Measurements from ENCODE around the gene CDKL5. TPM values are rescaled to one million over a fixed set of nuclear protein-coding genes. Genes with fewer than 3 reads are reported as not detected.

The CDKL5 gene
- total and polyA plus RNA-seq, 2 experiments from 2014 or later = 7.5 to 13.7 TPM

DNA sequence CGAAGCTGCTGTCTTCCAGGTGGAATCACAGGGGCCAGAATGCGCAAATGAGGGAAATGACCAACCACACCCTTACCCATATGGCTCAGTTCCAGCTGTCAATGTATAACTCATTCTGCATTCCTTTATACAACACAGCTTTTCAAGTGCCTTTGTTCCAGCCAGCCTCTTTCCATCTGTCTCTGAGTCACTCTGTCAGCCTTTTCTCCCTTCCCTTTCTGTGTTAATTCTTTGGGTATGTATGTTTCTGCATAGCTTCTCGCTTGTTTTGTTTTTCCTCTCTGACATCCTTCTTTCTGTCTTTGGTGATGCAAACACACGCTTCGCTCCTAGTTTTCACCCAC is 192.0 kb downstream of the CDKL5 start:
- Histone ChIP-seq H3K27ac (ENCODE audit: low read depth) (no peak overlapping the region), H4K20me1 (replicated peaks; ENCODE audit: insufficient read depth) (no peaks in the 10 kb centered on the region; the same call in 1 of the 2 replicates), H3K4me3 (no peak overlapping the region), H2AFZ (no peak overlapping the region), H3K79me2 (replicated peaks; ENCODE audit: insufficient read depth) (no peaks in the 10 kb centered on the region), H3K36me3 (ENCODE audit: insufficient read depth) (no peaks in the 10 kb centered on the region), H3K27me3 (ENCODE audit: insufficient read depth) (no peaks in the 10 kb centered on the region), H3K4me2 (no peak overlapping the region), H3K9me2 (ENCODE audit: insufficient read depth) (no peaks in the 10 kb centered on the region), H3K4me1 (ENCODE audit: insufficient read depth) (no peaks in the 10 kb centered on the region), H3F3A (replicated peaks; ENCODE audit: low read depth) (no peaks in the 10 kb centered on the region)
- Mint-ChIP-seq H3K36me3 (ENCODE audit: low read depth) (no peaks in the 10 kb centered on the region), H3K9me3 (no peaks in the 10 kb centered on the region), H3K4me1 (peaks cover 10% of the 10 kb centered on the region; the same call in 2 of the 3 replicates), H3K27me3 (ENCODE audit: insufficient read depth, low read depth, poor library complexity) (no peaks in the 10 kb centered on the region), H3K27ac (no peak overlapping the region), H3K4me3 (no peak overlapping the region)
- TF ChIP-seq EZH2phosphoT487 (IDR thresholded peaks at IDR 0.05; ENCODE audit: unreplicated experiment) (no peak), ZNF114 (CRISPR knock-in tag; IDR thresholded peaks at IDR 0.05) (no peak), NANOG (IDR thresholded peaks at IDR 0.05; ENCODE audit: borderline replicate concordance) (no peak), CREB1 (CRISPR knock-in tag; IDR thresholded peaks at IDR 0.05; ENCODE audit: low read depth) (no peak), ZNF331 (CRISPR knock-in tag; IDR thresholded peaks at IDR 0.05; ENCODE audit: low read depth) (no peak), JUNB (IDR thresholded peaks at IDR 0.05; ENCODE audit: unreplicated experiment) (no peak)
- TF ChIP-seq, protein P1, sequence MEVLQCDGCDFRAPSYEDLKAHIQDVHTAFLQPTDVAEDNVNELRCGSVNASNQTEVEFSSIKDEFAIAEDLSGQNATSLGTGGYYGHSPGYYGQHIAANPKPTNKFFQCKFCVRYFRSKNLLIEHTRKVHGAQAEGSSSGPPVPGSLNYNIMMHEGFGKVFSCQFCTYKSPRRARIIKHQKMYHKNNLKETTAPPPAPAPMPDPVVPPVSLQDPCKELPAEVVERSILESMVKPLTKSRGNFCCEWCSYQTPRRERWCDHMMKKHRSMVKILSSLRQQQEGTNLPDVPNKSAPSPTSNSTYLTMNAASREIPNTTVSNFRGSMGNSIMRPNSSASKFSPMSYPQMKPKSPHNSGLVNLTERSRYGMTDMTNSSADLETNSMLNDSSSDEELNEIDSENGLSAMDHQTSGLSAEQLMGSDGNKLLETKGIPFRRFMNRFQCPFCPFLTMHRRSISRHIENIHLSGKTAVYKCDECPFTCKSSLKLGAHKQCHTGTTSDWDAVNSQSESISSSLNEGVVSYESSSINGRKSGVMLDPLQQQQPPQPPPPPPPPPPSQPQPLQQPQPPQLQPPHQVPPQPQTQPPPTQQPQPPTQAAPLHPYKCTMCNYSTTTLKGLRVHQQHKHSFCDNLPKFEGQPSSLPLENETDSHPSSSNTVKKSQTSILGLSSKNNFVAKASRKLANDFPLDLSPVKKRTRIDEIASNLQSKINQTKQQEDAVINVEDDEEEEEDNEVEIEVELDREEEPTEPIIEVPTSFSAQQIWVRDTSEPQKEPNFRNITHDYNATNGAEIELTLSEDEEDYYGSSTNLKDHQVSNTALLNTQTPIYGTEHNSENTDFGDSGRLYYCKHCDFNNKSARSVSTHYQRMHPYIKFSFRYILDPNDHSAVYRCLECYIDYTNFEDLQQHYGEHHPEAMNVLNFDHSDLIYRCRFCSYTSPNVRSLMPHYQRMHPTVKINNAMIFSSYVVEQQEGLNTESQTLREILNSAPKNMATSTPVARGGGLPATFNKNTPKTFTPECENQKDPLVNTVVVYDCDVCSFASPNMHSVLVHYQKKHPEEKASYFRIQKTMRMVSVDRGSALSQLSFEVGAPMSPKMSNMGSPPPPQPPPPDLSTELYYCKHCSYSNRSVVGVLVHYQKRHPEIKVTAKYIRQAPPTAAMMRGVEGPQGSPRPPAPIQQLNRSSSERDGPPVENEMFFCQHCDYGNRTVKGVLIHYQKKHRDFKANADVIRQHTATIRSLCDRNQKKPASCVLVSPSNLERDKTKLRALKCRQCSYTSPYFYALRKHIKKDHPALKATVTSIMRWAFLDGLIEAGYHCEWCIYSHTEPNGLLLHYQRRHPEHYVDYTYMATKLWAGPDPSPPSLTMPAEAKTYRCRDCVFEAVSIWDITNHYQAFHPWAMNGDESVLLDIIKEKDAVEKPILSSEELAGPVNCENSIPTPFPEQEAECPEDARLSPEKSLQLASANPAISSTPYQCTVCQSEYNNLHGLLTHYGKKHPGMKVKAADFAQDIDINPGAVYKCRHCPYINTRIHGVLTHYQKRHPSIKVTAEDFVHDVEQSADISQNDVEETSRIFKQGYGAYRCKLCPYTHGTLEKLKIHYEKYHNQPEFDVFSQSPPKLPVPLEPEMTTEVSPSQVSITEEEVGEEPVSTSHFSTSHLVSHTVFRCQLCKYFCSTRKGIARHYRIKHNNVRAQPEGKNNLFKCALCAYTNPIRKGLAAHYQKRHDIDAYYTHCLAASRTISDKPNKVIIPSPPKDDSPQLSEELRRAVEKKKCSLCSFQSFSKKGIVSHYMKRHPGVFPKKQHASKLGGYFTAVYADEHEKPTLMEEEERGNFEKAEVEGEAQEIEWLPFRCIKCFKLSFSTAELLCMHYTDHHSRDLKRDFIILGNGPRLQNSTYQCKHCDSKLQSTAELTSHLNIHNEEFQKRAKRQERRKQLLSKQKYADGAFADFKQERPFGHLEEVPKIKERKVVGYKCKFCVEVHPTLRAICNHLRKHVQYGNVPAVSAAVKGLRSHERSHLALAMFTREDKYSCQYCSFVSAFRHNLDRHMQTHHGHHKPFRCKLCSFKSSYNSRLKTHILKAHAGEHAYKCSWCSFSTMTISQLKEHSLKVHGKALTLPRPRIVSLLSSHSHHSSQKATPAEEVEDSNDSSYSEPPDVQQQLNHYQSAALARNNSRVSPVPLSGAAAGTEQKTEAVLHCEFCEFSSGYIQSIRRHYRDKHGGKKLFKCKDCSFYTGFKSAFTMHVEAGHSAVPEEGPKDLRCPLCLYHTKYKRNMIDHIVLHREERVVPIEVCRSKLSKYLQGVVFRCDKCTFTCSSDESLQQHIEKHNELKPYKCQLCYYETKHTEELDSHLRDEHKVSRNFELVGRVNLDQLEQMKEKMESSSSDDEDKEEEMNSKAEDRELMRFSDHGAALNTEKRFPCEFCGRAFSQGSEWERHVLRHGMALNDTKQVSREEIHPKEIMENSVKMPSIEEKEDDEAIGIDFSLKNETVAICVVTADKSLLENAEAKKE (CRISPR knock-in tag; IDR thresholded peaks at IDR 0.05) = no peak
- ATAC-seq (no peak), DNase-seq (ENCODE audit: low spot score) (no peak)

DNA sequence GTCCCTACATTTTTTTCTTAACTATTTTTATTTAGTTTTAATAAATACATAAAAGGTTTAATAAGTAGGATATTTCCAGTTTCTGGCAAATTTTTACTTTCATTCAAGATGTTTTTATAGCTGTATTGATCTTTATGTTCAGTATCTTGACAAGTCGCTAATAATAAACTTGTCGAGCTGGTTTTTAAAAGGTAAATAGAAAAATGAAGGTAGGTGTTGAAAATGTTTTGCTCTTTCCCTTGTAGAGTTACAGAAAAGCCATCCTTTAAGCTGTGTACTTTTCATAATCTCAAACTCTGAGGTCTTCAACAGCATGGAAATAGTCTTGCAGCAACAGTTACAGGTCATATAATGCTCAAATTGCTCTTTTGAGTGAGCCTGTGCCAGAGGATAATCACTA is 193.9 kb downstream of the CDKL5 start:
- Histone ChIP-seq H3K27ac (ENCODE audit: low read depth) (no peak overlapping the region), H2AFZ (no peak overlapping the region), H3F3A (replicated peaks; ENCODE audit: low read depth) (no peaks in the 10 kb centered on the region), H4K20me1 (replicated peaks; ENCODE audit: insufficient read depth) (no peaks in the 10 kb centered on the region; the same call in 1 of the 2 replicates), H3K4me2 (no peak overlapping the region), H3K79me2 (replicated peaks; ENCODE audit: insufficient read depth) (no peaks in the 10 kb centered on the region), H3K9me2 (ENCODE audit: insufficient read depth) (no peaks in the 10 kb centered on the region), H3K4me3 (no peak overlapping the region), H3K36me3 (ENCODE audit: insufficient read depth) (no peaks in the 10 kb centered on the region), H3K4me1 (ENCODE audit: insufficient read depth) (no peaks in the 10 kb centered on the region), H3K27me3 (ENCODE audit: insufficient read depth) (no peaks in the 10 kb centered on the region)
- no peak for DNase-seq (ENCODE audit: low spot score)
- no peak overlapping the region for H3K27ac Mint-ChIP-seq
- ATAC-seq = no peak
- no peaks in the 10 kb centered on the region for H3K9me3 Mint-ChIP-seq
- H3K27me3 Mint-ChIP-seq (ENCODE audit: insufficient read depth, low read depth, poor library complexity) = no peaks in the 10 kb centered on the region
- peaks cover 10% of the 10 kb centered on the region; the same call in 2 of the 3 replicates for H3K4me1 Mint-ChIP-seq
- no peaks in the 10 kb centered on the region for H3K36me3 Mint-ChIP-seq (ENCODE audit: low read depth)
- no peak overlapping the region for H3K4me3 Mint-ChIP-seq
- TF ChIP-seq, protein P2, sequence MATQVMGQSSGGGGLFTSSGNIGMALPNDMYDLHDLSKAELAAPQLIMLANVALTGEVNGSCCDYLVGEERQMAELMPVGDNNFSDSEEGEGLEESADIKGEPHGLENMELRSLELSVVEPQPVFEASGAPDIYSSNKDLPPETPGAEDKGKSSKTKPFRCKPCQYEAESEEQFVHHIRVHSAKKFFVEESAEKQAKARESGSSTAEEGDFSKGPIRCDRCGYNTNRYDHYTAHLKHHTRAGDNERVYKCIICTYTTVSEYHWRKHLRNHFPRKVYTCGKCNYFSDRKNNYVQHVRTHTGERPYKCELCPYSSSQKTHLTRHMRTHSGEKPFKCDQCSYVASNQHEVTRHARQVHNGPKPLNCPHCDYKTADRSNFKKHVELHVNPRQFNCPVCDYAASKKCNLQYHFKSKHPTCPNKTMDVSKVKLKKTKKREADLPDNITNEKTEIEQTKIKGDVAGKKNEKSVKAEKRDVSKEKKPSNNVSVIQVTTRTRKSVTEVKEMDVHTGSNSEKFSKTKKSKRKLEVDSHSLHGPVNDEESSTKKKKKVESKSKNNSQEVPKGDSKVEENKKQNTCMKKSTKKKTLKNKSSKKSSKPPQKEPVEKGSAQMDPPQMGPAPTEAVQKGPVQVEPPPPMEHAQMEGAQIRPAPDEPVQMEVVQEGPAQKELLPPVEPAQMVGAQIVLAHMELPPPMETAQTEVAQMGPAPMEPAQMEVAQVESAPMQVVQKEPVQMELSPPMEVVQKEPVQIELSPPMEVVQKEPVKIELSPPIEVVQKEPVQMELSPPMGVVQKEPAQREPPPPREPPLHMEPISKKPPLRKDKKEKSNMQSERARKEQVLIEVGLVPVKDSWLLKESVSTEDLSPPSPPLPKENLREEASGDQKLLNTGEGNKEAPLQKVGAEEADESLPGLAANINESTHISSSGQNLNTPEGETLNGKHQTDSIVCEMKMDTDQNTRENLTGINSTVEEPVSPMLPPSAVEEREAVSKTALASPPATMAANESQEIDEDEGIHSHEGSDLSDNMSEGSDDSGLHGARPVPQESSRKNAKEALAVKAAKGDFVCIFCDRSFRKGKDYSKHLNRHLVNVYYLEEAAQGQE (IDR thresholded peaks at IDR 0.05; ENCODE audit: unreplicated experiment) = no peak
- TF ChIP-seq, protein P3, sequence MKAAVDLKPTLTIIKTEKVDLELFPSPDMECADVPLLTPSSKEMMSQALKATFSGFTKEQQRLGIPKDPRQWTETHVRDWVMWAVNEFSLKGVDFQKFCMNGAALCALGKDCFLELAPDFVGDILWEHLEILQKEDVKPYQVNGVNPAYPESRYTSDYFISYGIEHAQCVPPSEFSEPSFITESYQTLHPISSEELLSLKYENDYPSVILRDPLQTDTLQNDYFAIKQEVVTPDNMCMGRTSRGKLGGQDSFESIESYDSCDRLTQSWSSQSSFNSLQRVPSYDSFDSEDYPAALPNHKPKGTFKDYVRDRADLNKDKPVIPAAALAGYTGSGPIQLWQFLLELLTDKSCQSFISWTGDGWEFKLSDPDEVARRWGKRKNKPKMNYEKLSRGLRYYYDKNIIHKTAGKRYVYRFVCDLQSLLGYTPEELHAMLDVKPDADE (IDR thresholded peaks at IDR 0.05) = no peak
- no peak for TF ChIP-seq EZH2phosphoT487 (IDR thresholded peaks at IDR 0.05; ENCODE audit: unreplicated experiment)
- TF ChIP-seq ZNF331 (CRISPR knock-in tag; IDR thresholded peaks at IDR 0.05; ENCODE audit: low read depth) = no peak
- no peak for TF ChIP-seq POLR2AphosphoS5 (IDR thresholded peaks at IDR 0.05; ENCODE audit: low read depth)
- TF ChIP-seq JUNB (IDR thresholded peaks at IDR 0.05; ENCODE audit: unreplicated experiment) = no peak

Measured in GM23338 (cell line).